AG04450 (cell line): ENCODE data around the gene DDTL. TPM values are rescaled to one million over a fixed set of nuclear protein-coding genes. Genes with fewer than 3 reads are reported as not detected.

Experiments
- CTCF ChIA-PET: fragments of 300-600, 350-600 bp; formaldehyde crosslinking; extraction: SDS; loops from one replicate; lab custom pipeline; 2022; ENCODE audit warnings: antibody characterized with exemption, inconsistent platforms; lab: Charles Lee
- POLR2A ChIA-PET: fragments of 350-600 bp; formaldehyde crosslinking; extraction: SDS; loops from one replicate; lab custom pipeline; 2021; ENCODE audit warnings: antibody characterized with exemption, inconsistent platforms; lab: Yijun Ruan, JAX
- DNase-seq: peaks from one replicate; pipeline ENCODE4 v3.0.0-alpha.2; 2011; ENCODE audit warnings: low read depth, low spot score
- H3K27ac ChIP-seq: one replicate; pipeline ENCODE4 v1.5.1; 2012; ENCODE audit warnings: low read depth, low read length, control low read depth
- H3K27me3 ChIP-seq: one replicate; pipeline ENCODE4 v1.6.0; 2012; ENCODE audit warnings: low read length; ENCODE audit not compliant: control insufficient read depth, insufficient read depth
- H3K4me3 ChIP-seq: 2 replicates; pipeline ENCODE4 v1.5.1; 2011; ENCODE audit warnings: mild to moderate bottlenecking, low read depth, low read length, control low read depth
- H3K9me3 ChIP-seq: 2 replicates; pipeline ENCODE4 v1.5.1; 2012; ENCODE audit warnings: low read length; ENCODE audit not compliant: control insufficient read depth, insufficient read depth
- CTCF ChIP-seq: IDR thresholded peaks from 2 replicates; pipeline ENCODE4 v1.5.1; 2011; ENCODE audit warnings: low read depth, low read length, control low read depth, inconsistent platforms
- polyA plus RNA-seq: library from polyadenylated mRNA; depleted of rRNA; stranded (reverse); fragments of >200 nt; gene quantifications from 2 replicates; pipeline ENCODE4 v1.2.3, GENCODE V29; 2011; rRNA removed

Gene DDTL
- polyA plus RNA-seq, 1 experiment, result 1.1 TPM

GRCh38 chr22:24016156-24016555 is 49.5 kb downstream of the DDTL start:
- H3K4me3 ChIP-seq, result no peak overlapping the region
- H3K9me3 ChIP-seq, result no peaks in the 10 kb centered on the region; the same call in 1 of the 2 replicates
- CTCF ChIA-PET, result interaction anchor here (0.7 kb wide), 1 partner anchor 141 kb away, joined by 5 read pairs; no protein-coding TSS in a partner anchor
- H3K27me3 ChIP-seq, result no peaks in the 10 kb centered on the region
- no peak for DNase-seq
- POLR2A ChIA-PET, result no interaction called here
- H3K27ac ChIP-seq, result no peak overlapping the region
- no peak for TF ChIP-seq CTCF

- no peaks in the 10 kb centered on the region for H3K27me3 ChIP-seq
- H3K4me3 ChIP-seq, result no peak overlapping the region
- ChIA-PET POLR2A (no interaction called here), CTCF (no interaction called here)
- no peak overlapping the region for H3K27ac ChIP-seq
- TF ChIP-seq CTCF, result no peak
- DNase-seq, result no peak
- no peaks in the 10 kb centered on the region for H3K9me3 ChIP-seq
Measured at GRCh38 chr22:24021304-24021703, 54.6 kb downstream of the DDTL start.

Other genes starting within 250 kb of the DDTL start
- 1.6 and 2.8 TPM in 2 replicates for gene ZNF70, start 215.8 kb upstream of the DDTL start, polyA plus RNA-seq
- gene VPREB3, start 212.5 kb upstream of the DDTL start, polyA plus RNA-seq, result not detected in 2 replicates
- 2.1 and 2.9 TPM in 2 replicates for gene C22orf15, start 203.9 kb upstream of the DDTL start, polyA plus RNA-seq
- 10.1 and 16.9 TPM in 2 replicates for gene CHCHD10, start 198.9 kb upstream of the DDTL start, polyA plus RNA-seq
- gene MMP11, start 194.0 kb upstream of the DDTL start, polyA plus RNA-seq, result 5.7 and 9.0 TPM in 2 replicates
- gene SMARCB1, start 179.9 kb upstream of the DDTL start, polyA plus RNA-seq, result 155 and 180 TPM in 2 replicates
- 0.19 and 0.27 TPM in 2 replicates for gene DERL3, start 127.9 kb upstream of the DDTL start, polyA plus RNA-seq
- gene SLC2A11, start 109.0 kb upstream of the DDTL start, polyA plus RNA-seq, result 7.2 and 7.5 TPM in 2 replicates
- 154 and 186 TPM in 2 replicates for gene MIF, start 72.5 kb upstream of the DDTL start, polyA plus RNA-seq
- 33.1 and 39.7 TPM in 2 replicates for gene GSTT2B, start 5.7 kb upstream of the DDTL start, polyA plus RNA-seq
- 91.4 and 99.4 TPM in 2 replicates for gene DDT, start 7.6 kb downstream of the DDTL start, polyA plus RNA-seq
- 1.1 and 1.3 TPM in 2 replicates for gene GSTT2, start 13.2 kb downstream of the DDTL start, polyA plus RNA-seq
- not detected in 2 replicates for gene GSTT4, start 38.6 kb downstream of the DDTL start, polyA plus RNA-seq
- 6.3 and 14.5 TPM in 2 replicates for gene CABIN1, start 44.4 kb downstream of the DDTL start, polyA plus RNA-seq
- 0.63 and 1.1 TPM in 2 replicates for gene SUSD2, start 214.6 kb downstream of the DDTL start, polyA plus RNA-seq